NCI-H2196 (cell line): ENCODE data around the gene CLNS1A.
A peak's percentile ranks its signal among the peaks of the same experiment; 100 is the strongest.
"Not testable (repeated sequence)": the region's sequence is repeated elsewhere in the genome, so short reads cannot be mapped to it uniquely, and the experiment has no call there.

ENCODE experiments used
- DNase-seq: peaks from one replicate; lab custom pipeline; 2025; ENCODE audit not compliant: unreplicated experiment; lab: John Stamatoyannopoulos, UW

The CLNS1A gene, protein sequence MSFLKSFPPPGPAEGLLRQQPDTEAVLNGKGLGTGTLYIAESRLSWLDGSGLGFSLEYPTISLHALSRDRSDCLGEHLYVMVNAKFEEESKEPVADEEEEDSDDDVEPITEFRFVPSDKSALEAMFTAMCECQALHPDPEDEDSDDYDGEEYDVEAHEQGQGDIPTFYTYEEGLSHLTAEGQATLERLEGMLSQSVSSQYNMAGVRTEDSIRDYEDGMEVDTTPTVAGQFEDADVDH

DNA sequence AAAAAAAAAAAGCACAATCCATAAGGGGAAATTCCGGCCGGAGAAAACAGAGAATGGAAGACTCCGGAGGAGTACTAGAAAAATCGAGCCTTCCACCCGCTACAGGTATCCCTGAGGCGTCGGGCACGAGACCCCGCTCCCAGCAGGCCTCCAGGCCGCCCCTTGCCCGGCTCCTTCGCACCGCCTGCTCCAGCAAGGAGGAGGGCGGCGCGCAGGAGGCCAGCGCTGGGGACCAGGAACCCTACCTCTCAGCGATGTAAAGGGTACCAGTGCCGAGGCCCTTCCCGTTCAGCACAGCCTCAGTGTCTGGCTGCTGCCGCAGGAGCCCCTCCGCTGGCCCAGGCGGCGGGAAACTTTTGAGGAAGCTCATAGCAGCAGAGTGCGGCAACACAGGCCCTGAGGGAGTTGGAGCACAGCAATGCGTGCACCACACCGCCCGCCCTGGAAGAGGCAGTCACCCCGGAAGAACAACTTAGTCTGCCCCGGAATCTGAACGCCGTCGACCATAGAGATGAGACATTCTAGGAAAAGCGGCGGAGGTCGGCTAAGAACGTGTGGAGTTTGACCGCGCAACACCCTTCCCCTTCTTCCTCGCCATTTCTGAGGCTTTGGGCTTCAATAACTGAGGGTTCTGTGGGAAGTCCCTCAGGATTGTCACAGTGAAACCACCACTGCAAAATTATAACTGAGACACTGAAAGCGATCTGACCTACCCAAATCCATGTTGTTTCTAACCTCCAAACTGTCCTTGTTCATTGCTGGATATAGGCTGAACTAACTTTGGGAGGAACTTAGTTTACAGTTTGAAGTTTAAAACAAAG, at the start of gene CLNS1A:
TSS of gene CLNS1A (minus strand) at position 450 of the 821 bp plus-strand sequence. CDS start at position 370, 80 bp downstream.
- peak; percentile 88 for DNase-seq

DNA sequence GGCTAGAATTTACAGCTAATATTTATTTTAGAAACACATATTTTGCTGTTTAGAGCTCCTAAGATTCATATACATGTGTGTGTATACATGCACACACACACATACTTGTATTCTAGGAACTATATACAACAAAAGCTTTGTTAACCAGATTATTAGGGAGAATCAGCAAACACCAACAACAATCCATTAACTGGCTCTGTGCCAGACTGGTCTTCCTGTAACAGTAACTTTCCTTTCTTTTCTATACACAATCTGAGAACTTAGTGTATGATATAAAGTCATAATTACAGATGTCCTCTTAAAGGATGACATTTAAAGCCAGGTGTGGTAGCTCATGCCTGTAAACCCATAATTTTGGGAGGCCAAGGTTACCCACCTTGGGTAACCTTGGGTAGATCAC, 49.5 kb upstream of the CLNS1A start:
- no peak for DNase-seq

DNA sequence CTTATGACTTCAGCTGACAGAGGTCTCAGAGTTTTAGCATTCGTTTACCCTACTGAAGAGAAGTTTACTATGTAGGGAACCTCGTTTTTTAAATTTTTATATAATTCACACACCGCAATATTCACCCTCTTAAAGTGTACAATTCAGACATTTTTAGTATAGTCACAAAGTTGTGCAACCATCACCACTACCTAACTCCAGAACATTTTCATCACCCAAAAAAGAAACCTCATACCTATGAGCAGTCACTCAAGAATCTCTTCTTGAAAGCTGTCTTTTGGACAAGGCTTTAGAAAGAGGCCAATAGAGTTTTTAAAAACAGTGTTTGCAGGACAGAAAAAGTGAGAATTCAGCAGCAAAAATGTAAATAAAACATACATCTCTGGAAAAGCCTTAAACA, 39.5 kb upstream of the CLNS1A start:
- no peak for DNase-seq

DNA sequence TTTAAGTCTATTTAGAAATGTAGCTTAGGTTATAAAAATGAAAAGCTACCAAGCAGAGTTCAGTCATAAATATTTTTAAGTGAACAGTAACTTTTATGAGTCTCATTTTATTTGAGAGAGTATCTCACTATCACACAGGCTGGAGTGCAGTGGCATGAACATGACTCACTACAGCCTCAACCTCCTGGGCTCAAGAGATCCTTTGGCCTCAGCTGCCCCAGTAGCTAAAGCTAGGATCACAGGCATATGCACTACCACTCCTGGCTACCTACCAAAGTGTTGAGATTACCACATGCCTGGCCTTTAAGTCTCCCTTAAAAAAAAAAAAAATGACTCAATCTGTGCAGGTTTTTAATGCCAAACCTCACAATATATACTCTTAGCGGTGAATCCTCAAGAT, 34.7 kb upstream of the CLNS1A start:
- no peak for DNase-seq

DNA sequence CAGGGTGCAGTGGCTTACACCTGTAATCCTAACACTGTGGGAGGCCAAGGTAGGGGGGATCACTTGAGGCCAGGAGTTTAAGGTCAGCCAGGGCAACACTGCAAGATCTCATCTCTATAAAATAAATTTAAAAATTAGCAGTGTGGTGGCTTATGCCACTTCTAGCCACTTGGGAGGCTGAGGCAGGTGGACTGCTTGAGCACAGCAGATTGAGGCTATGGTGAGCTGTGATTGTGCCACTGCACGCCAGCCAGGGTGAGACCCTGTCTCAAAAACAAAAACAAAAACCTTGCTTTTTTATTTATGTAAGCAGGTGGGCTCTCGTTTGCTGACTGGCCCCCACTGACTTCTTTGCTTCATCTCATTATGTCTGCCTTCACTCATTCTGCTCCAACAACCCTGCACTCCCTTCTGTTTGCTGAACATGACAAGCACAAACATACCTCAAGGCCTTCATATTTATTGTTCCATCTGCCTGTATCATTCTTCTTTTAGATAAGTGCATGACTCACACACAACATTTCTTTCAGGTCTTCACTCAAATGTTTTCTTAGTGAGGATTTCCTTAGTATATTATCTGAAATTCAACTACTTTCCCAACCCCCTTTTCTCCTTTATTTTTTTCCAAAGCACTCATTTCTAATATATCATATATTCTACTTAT, 32.4 kb upstream of the CLNS1A start:
- no peak for DNase-seq

DNA sequence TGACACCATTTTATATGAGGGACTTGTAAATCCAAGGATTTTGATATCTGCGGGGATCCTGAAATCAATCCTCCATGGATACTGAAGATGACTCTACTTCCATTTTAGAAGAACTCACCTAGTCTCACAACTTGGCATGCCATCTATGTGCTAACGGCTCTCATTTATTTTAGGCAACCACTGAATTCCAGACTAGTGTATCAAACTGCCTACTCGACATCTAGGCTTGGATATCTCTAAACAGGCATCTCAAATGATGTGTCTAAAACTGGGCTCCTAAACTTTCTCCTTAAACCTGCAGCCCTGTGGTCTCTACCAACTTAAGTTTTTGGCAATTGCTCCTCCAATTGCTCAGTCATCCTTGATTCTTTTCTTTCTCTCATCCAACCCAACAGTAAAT, 31.2 kb upstream of the CLNS1A start:
- no peak for DNase-seq

DNA sequence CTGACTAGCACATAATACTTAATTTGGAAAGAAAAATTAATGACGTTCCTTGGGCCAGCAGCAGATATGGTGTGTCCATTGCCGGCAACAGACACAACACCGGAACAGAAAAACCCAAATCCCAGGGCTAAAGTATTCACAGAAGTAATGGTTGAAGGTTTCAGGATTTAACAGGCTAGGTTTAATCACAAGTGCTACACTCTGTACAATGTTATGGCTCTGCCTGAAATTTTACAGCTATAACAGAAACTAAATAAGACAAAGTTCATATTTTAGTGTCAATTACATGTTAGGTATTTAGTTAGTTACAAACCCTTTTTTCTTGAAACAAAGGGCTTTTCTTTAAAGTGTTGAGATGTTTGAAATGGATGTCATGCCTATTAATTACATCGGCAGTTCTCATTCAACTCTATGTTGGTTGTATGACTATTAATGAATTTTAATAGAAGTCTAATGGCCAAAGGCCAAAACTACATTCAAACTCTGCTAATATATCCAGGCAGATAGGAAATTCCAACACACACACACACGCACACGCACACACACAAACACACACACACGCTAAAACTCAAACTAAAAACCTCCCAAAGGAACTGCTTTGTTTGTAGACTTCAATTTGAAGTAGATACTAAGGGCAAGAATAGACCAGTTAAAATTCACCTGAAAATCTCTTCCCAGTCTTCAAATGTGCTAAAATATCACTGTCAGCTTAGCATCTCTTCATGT, 27.8 kb upstream of the CLNS1A start:
- no peak for DNase-seq

DNA sequence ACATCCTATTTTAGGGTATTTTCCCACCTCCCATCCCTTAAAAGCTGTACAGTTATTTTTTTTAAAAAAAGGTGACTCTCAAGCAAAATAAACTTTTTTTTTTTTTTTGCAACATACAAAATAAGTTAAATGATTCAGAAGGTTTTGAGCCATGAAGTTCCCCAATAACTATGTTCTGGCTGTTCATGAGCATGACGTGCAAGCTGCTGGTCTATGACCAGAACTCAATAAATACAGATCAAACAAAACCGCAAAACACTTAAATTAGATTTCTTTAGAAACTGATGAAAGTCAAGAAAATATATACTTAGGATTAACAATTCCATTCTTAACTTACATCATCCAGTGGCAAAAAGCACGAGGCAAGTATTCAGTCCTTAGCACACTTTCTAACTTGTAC, 24.1 kb upstream of the CLNS1A start:
- no peak for DNase-seq

DNA sequence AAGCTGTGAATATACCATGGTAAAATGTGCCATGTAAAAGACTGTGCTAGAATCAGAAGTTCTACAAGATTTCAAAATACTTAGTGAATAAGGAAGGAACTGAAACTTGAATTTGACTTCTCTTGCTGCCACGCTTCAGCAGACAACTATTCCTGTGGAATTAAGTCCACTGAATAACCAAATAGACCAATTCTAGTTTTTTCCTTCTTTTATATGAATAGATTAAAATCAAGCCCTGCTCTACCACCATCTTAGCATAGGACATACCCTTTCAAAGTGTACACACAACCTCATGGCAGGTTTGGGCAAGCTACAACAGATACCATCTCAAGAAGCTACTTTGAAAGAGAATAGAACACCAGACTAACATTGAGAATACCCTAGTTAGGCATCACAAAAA, 23.4 kb upstream of the CLNS1A start:
- no peak for DNase-seq

DNA sequence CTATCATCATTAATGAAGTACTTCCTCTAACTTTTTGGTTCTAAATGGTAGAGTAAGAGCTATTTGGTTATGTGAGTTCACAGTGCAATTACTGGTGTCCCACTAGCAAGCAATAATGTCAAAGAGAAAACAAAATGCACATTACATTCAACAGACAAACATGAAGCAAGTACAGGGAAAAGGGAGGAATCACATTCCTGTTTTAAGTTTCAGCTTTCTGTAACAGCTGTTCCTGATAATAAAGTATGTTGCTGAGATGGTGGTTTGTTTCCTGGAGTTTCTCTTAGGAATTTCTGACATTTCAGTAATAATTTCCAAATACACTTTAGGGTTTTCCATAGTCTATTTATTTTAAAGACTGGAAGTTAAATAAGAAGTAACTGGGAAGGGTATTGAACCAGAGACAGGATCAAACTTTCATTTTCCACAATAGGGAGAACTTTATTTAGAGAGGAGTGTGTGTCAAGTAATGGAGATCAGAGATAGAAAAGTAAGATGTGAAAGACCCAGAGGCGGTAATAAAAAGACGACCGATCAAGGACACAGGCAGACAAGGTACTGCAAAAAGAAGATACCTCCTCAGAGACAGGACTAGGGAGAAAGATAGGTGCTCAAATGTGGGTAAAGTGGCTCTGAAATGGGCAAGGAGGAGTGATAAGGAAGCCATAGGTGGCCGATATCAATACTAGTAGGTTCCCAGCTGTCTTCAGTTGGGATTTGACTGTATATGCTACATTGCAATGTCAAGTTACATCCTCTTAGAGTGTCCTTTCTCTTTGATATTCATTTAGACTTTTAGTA, 20.8 kb upstream of the CLNS1A start:
- no peak for DNase-seq

DNA sequence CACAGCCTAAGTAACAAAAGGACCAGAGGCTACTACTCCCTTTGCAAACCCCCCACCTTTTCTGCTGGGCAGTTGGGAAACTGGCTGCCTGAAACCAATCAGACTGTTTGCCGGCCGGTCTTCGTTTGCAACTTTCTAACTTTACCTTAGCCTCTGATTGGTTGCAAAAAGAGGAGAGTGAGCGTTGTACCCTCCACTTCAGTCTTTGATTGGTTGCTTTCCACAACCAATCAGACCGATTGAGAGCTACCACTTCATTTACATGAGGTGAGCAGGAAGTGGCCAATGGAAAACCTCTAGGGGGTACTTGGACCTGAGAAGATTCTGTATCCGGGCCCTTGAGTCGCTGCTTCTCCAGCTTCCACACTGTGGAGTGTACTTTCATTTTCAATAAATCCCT, 18.8 kb upstream of the CLNS1A start:
- DNase-seq = no peak

DNA sequence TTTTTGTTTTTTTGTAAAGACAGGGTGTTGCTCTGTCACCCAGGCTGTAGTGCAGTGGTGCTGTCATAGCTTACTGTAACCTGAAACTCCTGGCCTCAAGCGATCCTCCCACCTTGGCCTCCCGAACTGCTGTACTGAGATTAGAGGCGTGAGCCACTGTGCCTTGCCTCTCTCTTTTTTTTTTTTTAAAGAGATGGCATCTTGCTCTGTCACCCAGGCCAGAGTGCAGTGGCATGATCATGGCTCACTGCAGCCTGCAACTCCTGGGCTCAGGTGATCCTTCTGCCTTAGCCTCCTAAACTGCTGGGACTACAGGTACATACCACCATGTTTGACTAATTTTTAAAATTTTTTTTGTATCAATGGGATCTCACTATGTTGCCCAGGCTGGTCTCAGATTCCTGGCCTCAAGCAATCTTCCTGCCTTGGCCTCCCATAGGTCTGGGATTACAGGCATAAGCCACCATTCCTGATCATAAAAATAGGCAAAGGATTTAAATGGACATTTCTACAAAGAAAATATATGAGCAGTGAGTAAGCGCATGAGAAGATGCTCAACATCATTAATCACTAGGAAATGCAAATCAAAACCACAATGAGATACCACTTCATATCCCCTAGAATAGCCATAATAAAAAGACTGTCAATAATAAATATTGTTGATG, 17.3 kb upstream of the CLNS1A start:
- no peak for DNase-seq

DNA sequence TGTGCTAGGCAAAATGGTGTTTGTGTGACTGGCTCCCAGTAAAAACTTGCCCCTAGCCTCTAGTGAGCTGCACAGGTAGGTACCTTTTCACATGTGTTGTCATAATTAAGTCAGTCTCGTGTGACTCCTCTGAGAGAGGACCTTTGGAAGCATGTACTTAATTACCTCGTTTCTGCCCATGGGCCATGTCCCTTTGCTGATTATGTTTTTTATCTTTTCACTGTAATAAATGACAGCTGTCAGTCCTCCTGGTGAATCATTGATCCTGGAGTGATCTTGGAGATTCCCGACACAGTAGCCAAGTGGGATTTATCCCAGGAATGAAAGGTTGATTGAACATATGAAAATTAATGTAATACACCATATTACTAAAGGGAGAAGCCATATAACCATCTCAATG, 12.5 kb upstream of the CLNS1A start:
- DNase-seq = no peak

DNA sequence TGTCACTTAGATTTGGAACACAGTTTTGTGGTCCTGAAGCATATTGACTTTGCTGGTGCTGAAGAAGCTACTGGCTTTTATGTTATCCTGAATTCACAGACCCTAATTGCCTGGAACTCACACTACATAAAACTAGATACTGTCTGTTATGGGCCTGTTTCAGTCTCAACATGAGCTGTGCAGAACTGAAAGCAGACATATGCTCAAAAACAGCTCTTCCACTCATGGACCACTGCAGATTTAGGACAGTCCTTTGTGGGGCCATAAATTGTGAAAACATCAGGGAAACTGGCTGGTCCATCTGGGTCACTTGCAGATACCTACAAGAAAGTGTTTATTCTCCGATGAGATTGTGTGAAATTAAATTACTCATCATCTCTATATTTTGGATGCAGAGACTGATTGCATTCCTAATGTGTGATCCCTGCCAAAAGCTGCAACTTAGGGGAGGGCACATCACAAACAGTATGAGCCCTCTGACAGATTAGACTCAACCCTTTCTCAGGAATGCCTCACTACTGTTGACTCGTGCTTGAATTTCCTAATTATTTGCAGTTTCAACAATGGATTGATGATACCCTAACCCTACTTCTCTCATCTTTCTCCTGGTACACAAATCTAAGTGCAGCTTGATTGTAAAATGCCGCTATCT, 10.2 kb upstream of the CLNS1A start:
- DNase-seq = no peak

DNA sequence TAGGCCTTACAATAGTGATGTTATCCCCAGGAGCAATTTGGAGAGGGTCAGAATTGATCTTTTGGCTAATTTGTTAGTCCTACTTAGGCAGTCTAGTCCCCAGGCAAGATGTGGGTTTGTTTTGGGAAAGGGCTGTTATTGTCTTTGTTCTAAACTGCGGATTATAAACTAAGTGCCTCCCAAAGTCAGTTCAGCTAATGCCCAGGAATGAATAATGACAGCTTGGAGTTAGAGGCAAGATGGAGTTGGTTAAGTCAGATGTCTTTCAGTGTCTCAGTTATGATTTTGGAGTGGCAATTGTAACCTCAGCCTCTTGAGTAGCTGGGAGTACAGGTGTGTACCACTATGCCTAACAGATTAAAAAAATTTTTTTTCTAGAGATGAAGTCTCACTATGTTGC, 7.3 kb upstream of the CLNS1A start:
- DNase-seq = no peak

DNA sequence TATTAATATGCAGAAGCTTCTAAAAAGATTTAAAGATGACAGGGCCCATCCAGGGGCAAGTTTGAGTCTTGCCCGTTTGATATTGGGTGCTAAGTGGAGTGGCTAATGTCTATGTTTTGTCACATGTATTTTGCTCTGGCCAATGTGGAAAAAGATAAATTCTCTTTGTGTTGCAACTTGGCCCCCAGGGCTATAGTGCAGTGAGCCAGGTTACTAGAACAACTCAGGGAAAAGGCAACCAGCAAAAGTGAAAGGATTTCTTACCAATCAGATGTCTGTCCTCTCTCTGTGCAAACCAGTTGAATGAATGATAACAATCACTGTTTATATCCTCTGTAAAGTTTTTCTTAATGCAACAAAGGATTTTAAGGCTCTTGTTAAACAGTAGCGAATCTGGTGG, 4.6 kb upstream of the CLNS1A start:
- no peak for DNase-seq

DNA sequence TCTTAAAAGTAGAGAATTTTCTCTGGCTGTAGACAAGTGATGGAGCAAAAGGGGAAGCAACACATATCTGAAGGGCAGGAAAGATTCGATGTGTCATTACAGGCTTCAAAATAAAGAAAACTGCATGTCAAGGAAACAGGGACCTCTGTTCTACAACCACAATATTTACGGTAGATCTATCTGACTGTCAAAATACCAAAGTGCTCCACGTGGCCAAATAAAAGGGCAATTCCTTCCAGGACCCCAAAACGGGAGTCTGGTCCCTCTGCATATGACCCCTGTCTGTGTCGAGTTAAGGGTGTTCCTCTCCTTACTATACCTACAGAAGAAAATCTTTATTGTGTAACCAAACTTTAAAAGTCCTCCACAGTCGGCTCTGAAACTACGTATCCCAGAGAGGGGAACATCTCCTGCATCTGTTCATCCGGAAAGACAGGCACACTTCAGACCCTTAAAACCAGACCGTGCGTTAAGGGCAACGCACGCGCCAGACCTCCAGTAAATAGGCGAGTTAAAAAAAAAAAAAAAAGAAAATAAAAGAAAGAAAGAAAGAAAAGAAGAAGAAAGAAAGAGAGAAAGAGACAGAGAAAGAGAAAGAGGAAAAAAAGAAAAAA, 756 bp downstream of the CLNS1A start:
- no peak for DNase-seq

DNA sequence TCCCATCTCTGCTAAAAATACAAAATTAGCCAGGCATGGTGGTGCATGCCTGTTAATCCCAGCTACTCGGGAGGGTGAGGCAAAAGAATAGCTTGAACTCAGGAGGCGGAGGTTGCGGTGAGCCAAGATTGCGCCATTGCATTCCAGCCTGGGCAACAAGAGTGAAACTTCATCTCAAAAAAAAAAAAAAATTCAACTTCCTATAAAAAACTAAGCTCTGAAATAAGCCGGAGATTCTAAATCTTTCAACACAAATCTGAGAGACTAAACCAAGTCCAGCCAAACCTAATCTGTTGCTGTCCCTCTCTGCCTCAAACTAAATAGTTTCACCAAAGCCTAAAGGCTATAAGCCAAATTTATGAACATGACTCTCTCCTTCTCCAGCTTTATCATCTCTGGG, 3.7 kb downstream of the CLNS1A start:
- not testable (repeated sequence) for DNase-seq

DNA sequence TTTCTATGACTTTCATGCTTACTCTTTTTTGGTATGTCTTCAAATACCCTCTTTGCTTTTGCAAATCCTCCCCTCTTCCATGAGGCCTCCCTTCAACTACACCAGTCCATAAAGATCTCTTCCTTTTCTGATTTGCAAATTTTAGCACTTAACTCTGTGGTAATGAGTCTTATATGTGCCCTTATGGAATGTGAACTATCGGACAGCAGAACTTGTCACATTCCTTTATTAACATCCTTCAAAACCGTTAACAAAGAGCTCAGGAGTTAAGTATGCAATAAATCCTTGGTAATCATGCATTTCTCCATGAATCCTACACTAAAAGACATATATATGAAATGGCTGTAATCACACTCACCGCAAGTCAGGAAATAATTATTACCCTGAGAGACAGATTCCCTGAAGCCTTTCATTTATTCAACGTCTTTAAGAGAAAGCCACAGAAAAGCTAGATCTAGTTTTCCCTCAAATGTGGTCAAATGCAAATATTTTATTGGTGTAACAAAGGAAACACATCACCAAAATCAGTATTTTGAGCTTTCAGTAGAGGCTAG, 7.4 kb downstream of the CLNS1A start:
- DNase-seq = no peak
